Measurements from ENCODE around the gene RNF5.

The RNF5 gene

DNA sequence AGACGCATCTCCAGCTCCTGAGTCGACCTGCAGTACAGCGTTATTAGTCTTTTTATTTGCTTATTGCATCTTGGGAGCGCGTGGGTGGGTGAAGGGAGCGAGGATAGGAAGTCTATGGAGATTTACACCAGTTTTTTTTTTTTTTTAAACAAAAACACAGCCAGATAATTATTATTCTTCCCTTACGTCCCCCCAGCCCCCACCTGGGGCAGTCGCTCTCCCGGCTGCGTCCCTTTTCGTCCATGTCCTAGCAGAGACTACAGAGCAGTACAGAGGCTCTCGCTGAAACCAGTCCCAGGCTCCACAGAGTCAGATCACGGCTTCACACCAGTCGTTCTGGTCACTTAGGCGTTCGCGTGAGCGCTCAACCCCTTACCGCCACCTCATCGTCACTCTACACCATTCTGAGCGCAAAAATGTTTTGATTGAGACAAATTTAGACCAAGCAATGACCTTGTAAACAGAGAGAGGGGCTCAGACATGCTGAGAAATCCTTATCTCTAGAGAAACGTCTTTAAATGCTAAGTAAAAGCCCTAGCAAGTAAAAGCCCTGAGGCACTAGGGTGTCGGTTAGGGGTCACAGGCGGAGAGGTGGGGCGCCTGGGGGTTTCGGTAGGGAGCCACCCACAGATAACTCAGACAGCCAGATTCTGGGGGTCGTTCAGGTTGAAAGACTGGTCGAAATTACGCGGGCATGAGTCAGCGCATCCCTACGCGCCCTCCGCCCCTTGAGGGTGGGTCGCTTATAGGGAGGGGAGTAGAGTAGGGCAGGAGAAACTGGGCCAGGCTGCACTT, 25.2 kb upstream of the RNF5 start:
- Histone ChIP-seq H3K4me3 (ENCODE audit: insufficient read length, low read depth) (peak overlapping the region; percentile 84), H3K9ac (ENCODE audit: insufficient read length, low read depth) (peak overlapping the region; percentile 93), H3K4me1 (ENCODE audit: insufficient read depth, insufficient read length) (peaks cover 4% of the 10 kb centered on the region), H3K36me3 (ENCODE audit: insufficient read depth, insufficient read length, low read length) (peaks cover 27% of the 10 kb centered on the region), H3K9me3 (ENCODE audit: insufficient read depth, low read length) (no peaks in the 10 kb centered on the region), H3K27me3 (ENCODE audit: insufficient read depth, insufficient read length) (peaks cover 3% of the 10 kb centered on the region)
- TF ChIP-seq ZNF274 (IDR thresholded peaks at IDR 0.05; ENCODE audit: low read depth, low read length) (no peak), SUZ12 (IDR thresholded peaks at IDR 0.05; ENCODE audit: extremely low read depth, insufficient read depth, insufficient read length) (no peak), YY1 (IDR thresholded peaks at IDR 0.05; ENCODE audit: insufficient read depth, insufficient read length) (no peak)
- DNase-seq (ENCODE audit: low read depth, low spot score), result no peak

DNA sequence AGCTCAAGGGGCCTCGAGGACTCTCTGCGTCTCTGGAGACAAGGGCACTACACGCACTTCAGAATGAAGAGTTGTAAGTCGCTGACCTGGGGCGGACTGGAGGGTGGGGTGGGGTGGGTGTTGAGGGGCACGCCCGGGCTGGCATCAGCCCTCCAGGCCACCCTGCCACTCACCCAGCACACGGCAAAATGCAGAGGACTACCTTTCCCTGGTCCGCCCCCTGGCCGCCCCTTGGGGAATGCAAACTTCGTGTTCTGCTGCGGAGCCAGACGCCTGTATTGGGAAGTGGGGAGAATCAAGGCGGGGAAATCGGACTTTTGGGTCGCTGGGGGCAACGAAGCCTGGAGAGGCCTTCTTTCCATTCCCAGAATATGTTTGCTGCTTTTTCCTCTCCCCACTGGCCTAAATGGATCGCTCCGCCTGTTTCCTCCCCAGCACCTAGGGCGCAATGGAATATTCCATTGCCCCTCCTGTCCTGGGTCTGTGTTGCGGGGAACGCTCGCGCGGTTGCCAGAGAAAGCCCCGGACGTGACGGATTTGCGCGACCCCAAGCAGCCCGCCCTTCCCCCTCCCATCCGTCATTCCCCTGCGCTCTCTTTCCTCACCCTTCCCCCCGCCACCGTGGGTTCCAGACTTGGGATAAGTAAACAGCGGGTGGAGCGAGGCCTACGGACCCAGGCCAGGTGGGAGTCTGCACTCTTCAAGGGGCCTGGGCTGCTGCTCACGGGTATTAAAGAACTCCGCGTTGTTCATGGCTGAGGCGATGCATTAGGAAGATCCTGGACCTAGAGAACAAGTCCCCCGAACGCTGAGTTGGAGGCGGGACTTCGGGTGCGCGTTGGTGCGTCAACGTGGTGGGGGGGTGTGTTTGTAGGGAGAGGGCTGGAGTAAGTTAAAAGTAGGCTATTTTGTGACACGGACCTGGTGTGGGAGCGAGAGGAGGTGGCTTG, 24.4 kb upstream of the RNF5 start, which contains the start of gene PPT2:
Gene PPT2 (plus strand): TSS at position 578 of the 950 bp plus-strand sequence. CDS start 454 bp downstream, outside the sequence.
- peak; percentile 79 for DNase-seq (ENCODE audit: low read depth, low spot score)
- Histone ChIP-seq H3K36me3 (ENCODE audit: insufficient read depth, insufficient read length, low read length) (peaks cover 36% of the 10 kb centered on the region), H3K4me3 (ENCODE audit: insufficient read length, low read depth) (peak within 1 kb of the TSS; percentile 84), H3K9ac (ENCODE audit: insufficient read length, low read depth) (peak within 1 kb of the TSS; percentile 93), H3K9me3 (ENCODE audit: insufficient read depth, low read length) (no peaks in the 10 kb centered on the region), H3K27me3 (ENCODE audit: insufficient read depth, insufficient read length) (peaks cover 3% of the 10 kb centered on the region), H3K4me1 (ENCODE audit: insufficient read depth, insufficient read length) (peaks cover 4% of the 10 kb centered on the region)
- no peak for TF ChIP-seq SUZ12 (IDR thresholded peaks at IDR 0.05; ENCODE audit: extremely low read depth, insufficient read depth, insufficient read length)
- no peak for TF ChIP-seq YY1 (IDR thresholded peaks at IDR 0.05; ENCODE audit: insufficient read depth, insufficient read length)
- no peak for TF ChIP-seq ZNF274 (IDR thresholded peaks at IDR 0.05; ENCODE audit: low read depth, low read length)

DNA sequence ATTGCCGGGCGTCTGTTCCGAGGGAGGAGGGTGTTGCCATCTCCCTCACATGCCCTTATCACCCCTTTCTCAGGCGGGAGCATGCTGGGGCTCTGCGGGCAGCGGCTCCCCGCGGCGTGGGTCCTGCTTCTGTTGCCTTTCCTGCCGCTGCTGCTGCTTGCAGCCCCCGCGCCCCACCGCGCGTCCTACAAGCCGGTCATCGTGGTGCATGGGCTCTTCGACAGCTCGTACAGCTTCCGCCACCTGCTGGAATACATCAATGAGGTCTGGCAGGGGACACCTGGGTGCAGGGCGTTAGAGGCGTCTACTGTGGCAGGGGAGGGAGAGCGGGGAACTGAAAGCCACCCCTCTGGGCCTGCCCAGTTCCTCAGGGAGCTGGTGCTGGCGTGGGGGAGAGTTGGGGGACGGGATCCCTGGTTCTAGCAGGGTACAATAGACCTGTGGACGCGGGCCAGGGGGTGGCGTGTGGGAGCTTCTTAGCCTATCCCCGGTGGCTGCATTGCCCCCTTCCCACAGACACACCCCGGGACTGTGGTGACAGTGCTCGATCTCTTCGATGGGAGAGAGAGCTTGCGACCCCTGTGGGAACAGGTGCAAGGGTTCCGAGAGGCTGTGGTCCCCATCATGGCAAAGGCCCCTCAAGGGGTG, 23.6 kb upstream of the RNF5 start:
- no peaks in the 10 kb centered on the region for H3K9me3 ChIP-seq (ENCODE audit: insufficient read depth, low read length)
- H3K27me3 ChIP-seq (ENCODE audit: insufficient read depth, insufficient read length), result peaks cover 3% of the 10 kb centered on the region
- H3K4me1 ChIP-seq (ENCODE audit: insufficient read depth, insufficient read length), result peaks cover 4% of the 10 kb centered on the region
- peak overlapping the region; percentile 84 for H3K4me3 ChIP-seq (ENCODE audit: insufficient read length, low read depth)
- no peak for TF ChIP-seq ZNF274 (IDR thresholded peaks at IDR 0.05; ENCODE audit: low read depth, low read length)
- TF ChIP-seq YY1 (IDR thresholded peaks at IDR 0.05; ENCODE audit: insufficient read depth, insufficient read length), result no peak
- no peak for TF ChIP-seq SUZ12 (IDR thresholded peaks at IDR 0.05; ENCODE audit: extremely low read depth, insufficient read depth, insufficient read length)
- peak overlapping the region; percentile 93 for H3K9ac ChIP-seq (ENCODE audit: insufficient read length, low read depth)
- no peak for DNase-seq (ENCODE audit: low read depth, low spot score)
- peaks cover 37% of the 10 kb centered on the region for H3K36me3 ChIP-seq (ENCODE audit: insufficient read depth, insufficient read length, low read length)

DNA sequence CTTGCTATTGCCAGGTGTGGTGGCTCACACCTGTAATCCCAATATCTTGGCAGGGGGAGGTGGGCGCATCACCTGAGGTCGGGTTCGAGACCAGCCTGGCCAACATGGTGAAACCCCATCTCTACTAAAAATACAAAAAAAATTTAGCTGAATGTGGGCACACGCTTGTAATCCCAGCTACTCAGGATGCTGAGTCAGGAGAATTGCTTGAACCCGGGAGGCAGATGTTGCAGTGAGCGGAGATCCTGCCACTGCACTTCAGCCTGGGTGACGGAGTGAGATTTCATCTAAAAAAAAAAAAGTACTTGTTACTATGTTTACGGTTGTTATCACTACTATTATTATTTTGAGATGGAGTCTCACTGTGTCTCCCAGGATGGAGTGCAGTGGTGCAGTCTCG, 21.3 kb upstream of the RNF5 start:
- H3K4me1 ChIP-seq (ENCODE audit: insufficient read depth, insufficient read length), result peaks cover 4% of the 10 kb centered on the region
- H3K9ac ChIP-seq (ENCODE audit: insufficient read length, low read depth), result no peak overlapping the region
- peaks cover 37% of the 10 kb centered on the region for H3K36me3 ChIP-seq (ENCODE audit: insufficient read depth, insufficient read length, low read length)
- no peak for DNase-seq (ENCODE audit: low read depth, low spot score)
- no peak overlapping the region for H3K4me3 ChIP-seq (ENCODE audit: insufficient read length, low read depth)
- TF ChIP-seq ZNF274 (IDR thresholded peaks at IDR 0.05; ENCODE audit: low read depth, low read length) (no peak), SUZ12 (IDR thresholded peaks at IDR 0.05; ENCODE audit: extremely low read depth, insufficient read depth, insufficient read length) (no peak), YY1 (IDR thresholded peaks at IDR 0.05; ENCODE audit: insufficient read depth, insufficient read length) (no peak)
- H3K27me3 ChIP-seq (ENCODE audit: insufficient read depth, insufficient read length), result peaks cover 3% of the 10 kb centered on the region
- no peaks in the 10 kb centered on the region for H3K9me3 ChIP-seq (ENCODE audit: insufficient read depth, low read length)

DNA sequence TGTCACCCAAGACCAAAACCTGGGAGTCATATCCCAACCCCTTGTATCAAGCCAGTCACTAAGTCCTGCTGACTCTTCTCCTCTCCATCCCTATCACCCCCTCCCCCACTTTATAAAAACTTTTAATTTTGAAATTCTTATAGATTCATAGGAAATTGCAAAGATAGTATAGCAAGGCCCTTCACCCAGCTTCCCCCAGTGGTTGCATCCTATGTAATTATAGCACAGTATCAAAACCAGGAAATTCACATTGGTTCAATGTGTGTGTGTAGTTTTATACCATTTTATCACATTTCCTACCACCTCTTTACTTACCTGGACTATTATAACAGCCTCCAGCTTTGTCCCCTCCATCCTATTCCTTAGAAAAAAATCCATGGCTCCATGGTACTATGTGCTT, 20.2 kb upstream of the RNF5 start:
- H3K36me3 ChIP-seq (ENCODE audit: insufficient read depth, insufficient read length, low read length), result peaks cover 44% of the 10 kb centered on the region
- H3K9ac ChIP-seq (ENCODE audit: insufficient read length, low read depth), result no peak overlapping the region
- peaks cover 4% of the 10 kb centered on the region for H3K4me1 ChIP-seq (ENCODE audit: insufficient read depth, insufficient read length)

DNA sequence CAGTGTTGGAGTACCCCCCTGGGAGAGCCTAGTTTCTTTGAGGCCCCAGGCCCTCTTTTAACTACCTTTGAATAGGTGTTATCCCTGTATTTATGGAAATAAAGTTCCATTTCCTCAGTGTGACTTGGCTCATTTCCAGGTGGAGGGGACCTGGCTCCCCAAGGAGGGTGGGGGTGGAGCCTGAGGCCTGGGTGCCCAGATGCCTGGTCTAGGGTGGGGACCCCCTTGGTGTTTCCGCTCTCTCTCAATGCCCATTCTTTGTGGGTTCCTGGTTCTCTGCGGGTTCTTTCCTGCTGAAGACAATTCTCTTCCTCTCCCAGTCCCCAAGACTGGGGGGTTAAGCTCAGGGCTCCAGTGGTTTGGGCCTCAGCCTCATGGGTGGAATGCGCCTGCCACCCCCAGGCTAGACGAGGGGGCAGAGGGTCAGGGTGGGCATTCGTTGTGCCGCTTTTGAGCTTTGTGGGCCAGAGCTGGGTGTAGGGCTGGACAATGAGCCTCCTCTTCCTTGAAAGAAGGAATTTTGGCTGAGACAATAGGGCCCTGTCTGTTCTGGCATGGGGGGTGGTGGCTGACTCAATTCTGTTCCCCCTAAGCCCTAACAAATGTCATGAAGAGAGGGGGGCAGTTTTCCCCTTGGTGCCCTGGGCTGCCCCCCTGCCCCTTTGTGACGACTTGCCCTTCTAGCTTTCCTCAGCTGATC, 14.5 kb upstream of the RNF5 start:
- no peak for DNase-seq (ENCODE audit: low read depth, low spot score)
- H3K4me1 ChIP-seq (ENCODE audit: insufficient read depth, insufficient read length), result peaks cover 13% of the 10 kb centered on the region
- no peak overlapping the region for H3K9ac ChIP-seq (ENCODE audit: insufficient read length, low read depth)
- peaks cover 41% of the 10 kb centered on the region for H3K36me3 ChIP-seq (ENCODE audit: insufficient read depth, insufficient read length, low read length)
- H3K4me3 ChIP-seq (ENCODE audit: insufficient read length, low read depth), result no peak overlapping the region
- no peaks in the 10 kb centered on the region for H3K27me3 ChIP-seq (ENCODE audit: insufficient read depth, insufficient read length)
- no peaks in the 10 kb centered on the region for H3K9me3 ChIP-seq (ENCODE audit: insufficient read depth, low read length)
- no peak for TF ChIP-seq SUZ12 (IDR thresholded peaks at IDR 0.05; ENCODE audit: extremely low read depth, insufficient read depth, insufficient read length)
- no peak for TF ChIP-seq YY1 (IDR thresholded peaks at IDR 0.05; ENCODE audit: insufficient read depth, insufficient read length)
- TF ChIP-seq ZNF274 (IDR thresholded peaks at IDR 0.05; ENCODE audit: low read depth, low read length), result no peak

More for the DNA sequence above, 20.2 kb upstream of the RNF5 start:
- DNase-seq (ENCODE audit: low read depth, low spot score), result no peak
- H3K9me3 ChIP-seq (ENCODE audit: insufficient read depth, low read length), result no peaks in the 10 kb centered on the region
- TF ChIP-seq ZNF274 (IDR thresholded peaks at IDR 0.05; ENCODE audit: low read depth, low read length) (no peak), YY1 (IDR thresholded peaks at IDR 0.05; ENCODE audit: insufficient read depth, insufficient read length) (no peak), SUZ12 (IDR thresholded peaks at IDR 0.05; ENCODE audit: extremely low read depth, insufficient read depth, insufficient read length) (no peak)
- H3K4me3 ChIP-seq (ENCODE audit: insufficient read length, low read depth), result no peak overlapping the region
- no peaks in the 10 kb centered on the region for H3K27me3 ChIP-seq (ENCODE audit: insufficient read depth, insufficient read length)

All from NT2/D1 (cell line).